IMR-90 (cell line): Measurements from ENCODE around the gene SH3RF3. TPM values are rescaled to one million over a fixed set of nuclear protein-coding genes. Genes with fewer than 3 reads are reported as not detected.

Experiments used
- ATAC-seq: fragments of 200-7000 bp; cut with Tn5 transposase; 2 replicates; pipeline ENCODE4 v1.9.1; 2020; ENCODE audit warnings: low read depth, mild to moderate bottlenecking, moderate library complexity
- BruUV-seq: library from RNA; stranded (reverse); fragments of 400-500 nt; replicated peaks from 2 replicates; lab custom pipeline; 2021; lab: Mats Ljungman, UMichigan
- CTCF ChIA-PET: fragments of 300-600 bp; formaldehyde crosslinking; extraction: SDS; loops from one replicate; lab custom pipeline; 2021; ENCODE audit warnings: antibody characterized with exemption; lab: Yijun Ruan, JAX
- POLR2A ChIA-PET: fragments of 300-600 bp; sonication (Branson Sonifier 250); formaldehyde crosslinking; loops from one replicate; lab custom pipeline; 2022; ENCODE audit warnings: antibody characterized with exemption; ENCODE audit not compliant: unreplicated experiment; lab: Charles Lee
- DNase-seq: peaks from one replicate; pipeline ENCODE4 v3.0.0; 2013
- H2AFZ ChIP-seq: replicated peaks from 2 replicates; pipeline ENCODE3; 2013; ENCODE audit warnings: low read length, mild to moderate bottlenecking; ENCODE audit not compliant: poor library complexity
- H2AK5ac ChIP-seq: 2 replicates; pipeline ENCODE4 v1.6.1; 2013; ENCODE audit warnings: low read depth, low read length, inconsistent platforms
- H2AK9ac ChIP-seq: replicated peaks from 2 replicates; pipeline ENCODE3; 2013; ENCODE audit warnings: mild to moderate bottlenecking, low read depth, low read length, moderate library complexity; ENCODE audit not compliant: poor library complexity
- H2BK120ac ChIP-seq: 2 replicates; pipeline ENCODE4 v1.6.1; 2013; ENCODE audit warnings: low read depth, low read length, inconsistent platforms
- H2BK15ac ChIP-seq: 3 replicates; pipeline ENCODE4 v1.6.1; 2013; ENCODE audit warnings: low read depth, low read length, inconsistent platforms
- H2BK20ac ChIP-seq: 2 replicates; pipeline ENCODE4 v1.6.1; 2013; ENCODE audit warnings: low read depth, mild to moderate bottlenecking, inconsistent platforms, low read length, moderate library complexity
- H2BK5ac ChIP-seq: 2 replicates; pipeline ENCODE4 v1.6.1; 2013; ENCODE audit warnings: mild to moderate bottlenecking, low read depth, low read length, inconsistent platforms; ENCODE audit not compliant: poor library complexity, severe bottlenecking
- H3K14ac ChIP-seq: replicated peaks from 2 replicates; pipeline ENCODE4 v1.6.1; 2013; ENCODE audit warnings: low read depth, low read length, inconsistent platforms
- H3K18ac ChIP-seq: 2 replicates; pipeline ENCODE4 v1.6.1; 2013; ENCODE audit warnings: low read depth, low read length, control low read depth
- H3K23ac ChIP-seq: 2 replicates; pipeline ENCODE4 v1.6.1; 2013; ENCODE audit warnings: low read depth, low read length, inconsistent platforms
- H3K27ac ChIP-seq: 2 replicates; pipeline ENCODE4 v1.5.1; 2013; ENCODE audit warnings: mild to moderate bottlenecking, control low read depth, low read length; ENCODE audit not compliant: insufficient read depth
- H3K27me3 ChIP-seq: 2 replicates; pipeline ENCODE4 v1.6.1; 2013; ENCODE audit warnings: low read length; ENCODE audit not compliant: control insufficient read depth, insufficient read depth
- H3K36me3 ChIP-seq: 2 replicates; pipeline ENCODE4 v1.6.1; 2013; ENCODE audit warnings: low read length, mixed read lengths; ENCODE audit not compliant: control insufficient read depth, insufficient read depth
- H3K4ac ChIP-seq: 2 replicates; pipeline ENCODE4 v1.6.1; 2013; ENCODE audit warnings: low read depth, low read length, inconsistent platforms
- H3K4me1 ChIP-seq: 2 replicates; pipeline ENCODE4 v1.6.1; 2013; ENCODE audit warnings: low read length, mixed read lengths; ENCODE audit not compliant: control insufficient read depth, insufficient read depth
- H3K4me2 ChIP-seq: 2 replicates; pipeline ENCODE4 v1.6.1; 2013; ENCODE audit warnings: low read depth, mild to moderate bottlenecking, control low read depth, low read length, moderate library complexity
- H3K4me3 ChIP-seq: 2 replicates; pipeline ENCODE4 v1.5.1; 2013; ENCODE audit warnings: low read depth, mild to moderate bottlenecking, control low read depth, low read length, moderate library complexity; ENCODE audit not compliant: insufficient read depth
- H3K56ac ChIP-seq: 2 replicates; pipeline ENCODE4 v1.6.1; 2013; ENCODE audit warnings: low read length, inconsistent platforms; ENCODE audit not compliant: insufficient read depth; ENCODE audit errors: extremely low read depth
- H3K79me1 ChIP-seq, 2 experiments: 2 replicates each; pipeline ENCODE4 v1.6.1; 2013; ENCODE audit warnings: low read length in 2 of 2, inconsistent platforms in 1 of 2, low read depth in 1 of 2
- H3K9ac ChIP-seq: 2 replicates; pipeline ENCODE4 v1.6.1; 2013; ENCODE audit warnings: low read depth, low read length, control low read depth
- H3K9me1 ChIP-seq: 2 replicates; pipeline ENCODE4 v1.6.1; 2013; ENCODE audit warnings: low read length, inconsistent platforms; ENCODE audit not compliant: insufficient read depth
- H3K9me3 ChIP-seq: 2 replicates; pipeline ENCODE4 v1.6.1; 2013; ENCODE audit warnings: low read length; ENCODE audit not compliant: control insufficient read depth, insufficient read depth
- H4K20me1 ChIP-seq: 2 replicates; pipeline ENCODE4 v1.6.1; 2013; ENCODE audit warnings: low read length, inconsistent platforms; ENCODE audit not compliant: insufficient read depth
- H4K5ac ChIP-seq: 2 replicates; pipeline ENCODE4 v1.6.1; 2013; ENCODE audit warnings: mild to moderate bottlenecking, low read depth, low read length, control low read depth
- H4K8ac ChIP-seq, 2 experiments: 2 replicates each; pipeline ENCODE4 v1.6.1; 2013; ENCODE audit warnings: low read depth in 2 of 2, low read length in 2 of 2, control low read depth in 1 of 2, inconsistent platforms in 1 of 2
- H4K91ac ChIP-seq: 2 replicates; pipeline ENCODE4 v1.6.1; 2013; ENCODE audit warnings: low read depth, low read length, inconsistent platforms; ENCODE audit not compliant: insufficient read depth
- BHLHE40 ChIP-seq: fragments of 150-350 bp; IDR thresholded peaks from 2 replicates; pipeline ENCODE4 v1.6.1; 2016; ENCODE audit warnings: mild to moderate bottlenecking, low read depth, low read length
- CEBPB ChIP-seq: IDR thresholded peaks from 2 replicates; pipeline ENCODE4 v1.6.1; 2012; ENCODE audit warnings: low read depth, low read length, improper control_type of control experiment
- CHD1 ChIP-seq: IDR thresholded peaks from 2 replicates; pipeline ENCODE4 v1.6.1; 2012; ENCODE audit warnings: low read depth, low read length, improper control_type of control experiment
- FOS ChIP-seq: fragments of 150-350 bp; IDR thresholded peaks from 2 replicates; pipeline ENCODE4 v1.6.1; 2016; ENCODE audit warnings: low read depth, low read length
- MAFK ChIP-seq: IDR thresholded peaks from 2 replicates; pipeline ENCODE4 v1.6.1; 2012; ENCODE audit warnings: low read depth, low read length, improper control_type of control experiment
- MAZ ChIP-seq: IDR thresholded peaks from 2 replicates; pipeline ENCODE4 v1.6.1; 2012; ENCODE audit warnings: low read depth, mild to moderate bottlenecking, low read length, improper control_type of control experiment, moderate library complexity, borderline replicate concordance
- MXI1 ChIP-seq: IDR thresholded peaks from 2 replicates; pipeline ENCODE4 v1.6.1; 2012; ENCODE audit warnings: low read depth, mild to moderate bottlenecking, low read length, moderate library complexity, borderline replicate concordance
- NFE2L2 ChIP-seq: fragments of 150-350 bp; IDR thresholded peaks from 2 replicates; pipeline ENCODE4 v1.6.1; 2016; ENCODE audit warnings: low read depth, mild to moderate bottlenecking, low read length
- POLR2A ChIP-seq: IDR thresholded peaks from 2 replicates; pipeline ENCODE4 v1.6.1; 2012; ENCODE audit warnings: mild to moderate bottlenecking, low read depth, low read length
- RAD21 ChIP-seq: IDR thresholded peaks from 2 replicates; pipeline ENCODE4 v1.6.1; 2012; ENCODE audit warnings: low read length, improper control_type of control experiment
- RCOR1 ChIP-seq: IDR thresholded peaks from 2 replicates; pipeline ENCODE4 v1.6.1; 2012; ENCODE audit warnings: mild to moderate bottlenecking, low read length, improper control_type of control experiment; ENCODE audit not compliant: insufficient replicate concordance
- RFX5 ChIP-seq: IDR thresholded peaks from 2 replicates; pipeline ENCODE4 v1.8.0; 2012; ENCODE audit warnings: low read depth, mild to moderate bottlenecking, low read length, moderate library complexity
- SMC3 ChIP-seq: fragments of 150-350 bp; IDR thresholded peaks from 2 replicates; pipeline ENCODE4 v1.6.1; 2016; ENCODE audit warnings: low read depth, mild to moderate bottlenecking, antibody characterized with exemption, low read length, moderate library complexity
- WGBS, 2 experiments: methylation state at CpG; one replicate each; pipeline versions ENCODE4 v1.1.5 to v1.1.7; 2013; ENCODE audit warnings: missing lambda C conversion rate in 2 of 2; ENCODE audit not compliant: insufficient read length in 1 of 2; ENCODE audit errors: extremely low coverage in 2 of 2; 5-methylcytosine and 5-hydroxymethylcytosine counted together
- dilution Hi-C: fragments of 300-500 bp; cut with HindIII; formaldehyde crosslinking; loops from one replicate; pipeline ENCODE4 v1.14.3; 2018; ENCODE audit warnings: low sequenced_read_pairs; ENCODE audit not compliant: unreplicated experiment
- in situ Hi-C: fragments of 300-500 bp; cut with MboI; formaldehyde crosslinking; loops from 3 replicates; pipeline ENCODE4 v1.14.3; 2019; ENCODE audit warnings: low sequenced_read_pairs, inconsistent platforms, mixed read lengths
- intact Hi-C: fragments of 100-400 bp; cut with micrococcal nuclease; formaldehyde crosslinking; loops from 2 replicates; pipeline ENCODE4 v1.10.0; 2022
- polyA plus RNA-seq, 3 experiments: library from polyadenylated mRNA; depleted of rRNA; stranded (reverse); fragments of >200 nt; gene quantifications; 2 replicates each; pipeline ENCODE4 v1.2.3, GENCODE V29; 2012; ENCODE audit warnings: low replicate concordance in 1 of 3
- total RNA-seq: library from RNA; depleted of rRNA; stranded (reverse); fragments of >200 nt; gene quantifications from 2 replicates; pipeline ENCODE4 v1.2.3, GENCODE V29; 2012
- TF ChIP-seq, protein P1 (sequence below): fragments of 150-350 bp; IDR thresholded peaks from 2 replicates; pipeline ENCODE4 v1.6.1; 2016; ENCODE audit warnings: low read depth, mild to moderate bottlenecking, low read length, moderate library complexity, borderline replicate concordance
- TF ChIP-seq, protein P2 (sequence below): conservative IDR thresholded peaks from 2 replicates; pipeline ENCODE4 v1.5.1; 2012; ENCODE audit warnings: mild to moderate bottlenecking, low read depth, low read length, improper control_type of control experiment

SH3RF3 gene
- total and polyA plus RNA-seq, 2 of the 4 experiments (the other 2 are of a cell fraction), result 3.4 to 5.3 TPM

DNA sequence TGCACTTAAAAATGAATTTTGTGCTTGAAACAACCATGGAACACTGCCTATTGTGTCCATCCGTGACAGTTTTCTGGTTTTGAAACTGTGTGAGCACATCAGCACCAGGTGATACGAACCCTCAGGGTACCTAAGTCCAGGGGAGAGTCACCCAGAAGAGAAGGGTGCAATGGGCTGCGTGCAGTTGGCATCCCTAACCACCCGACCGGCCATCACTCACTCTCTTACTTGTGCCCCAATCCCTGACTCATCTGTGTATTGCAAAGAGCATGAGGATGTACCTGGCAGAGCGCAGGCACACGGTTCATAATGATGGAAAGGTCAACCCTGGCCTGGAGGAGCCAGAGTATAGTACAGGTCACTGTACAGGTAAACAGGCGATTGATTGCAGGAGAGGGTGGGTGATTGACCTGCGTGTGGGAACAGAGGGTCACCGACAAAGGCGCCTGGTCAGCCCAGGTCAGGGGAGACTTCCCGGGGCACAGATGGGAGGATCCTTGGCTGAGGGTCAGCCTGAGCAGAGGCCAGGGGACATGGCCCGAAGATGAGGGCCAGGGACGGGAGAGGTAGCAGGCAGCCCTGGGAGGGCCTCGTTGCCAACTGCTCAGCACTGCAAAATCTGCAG is 324.5 kb downstream of the SH3RF3 start:
- intact Hi-C loops, result no loop called here
- Histone ChIP-seq H3K23ac (no peak overlapping the region), H2BK5ac (no peak overlapping the region), H3K36me3 (peaks cover 54% of the 10 kb centered on the region), H3K9ac (no peak overlapping the region), H2AK9ac (no peak overlapping the region), H2AK5ac (no peak overlapping the region), H3K4me2 (no peak overlapping the region), H3K4me3 (no peak overlapping the region), H3K56ac (no peak overlapping the region), H3K4ac (no peak overlapping the region), H2BK120ac (no peak overlapping the region), H4K8ac (no peak overlapping the region), H4K5ac (no peak overlapping the region), H2AFZ (peak overlapping the region; percentile 25), H3K79me1 (peaks cover 5 to 23% of the 10 kb centered on the region in 2 experiments; a peak in 3 of 4 replicates), H3K27ac (no peak overlapping the region), H2BK20ac (no peak overlapping the region), H4K20me1 (peaks cover 10% of the 10 kb centered on the region; the same call in 1 of the 2 replicates), H3K18ac (no peak overlapping the region), H3K27me3 (no peaks in the 10 kb centered on the region), H3K14ac (no peak overlapping the region), H2BK15ac (no peak overlapping the region), H4K91ac (no peak overlapping the region), H3K4me1 (no peaks in the 10 kb centered on the region), H3K9me1 (peaks cover 4% of the 10 kb centered on the region), H3K9me3 (no peaks in the 10 kb centered on the region)
- TF ChIP-seq POLR2A, result no peak
- no peak for TF ChIP-seq MAZ
- TF ChIP-seq, protein P1, sequence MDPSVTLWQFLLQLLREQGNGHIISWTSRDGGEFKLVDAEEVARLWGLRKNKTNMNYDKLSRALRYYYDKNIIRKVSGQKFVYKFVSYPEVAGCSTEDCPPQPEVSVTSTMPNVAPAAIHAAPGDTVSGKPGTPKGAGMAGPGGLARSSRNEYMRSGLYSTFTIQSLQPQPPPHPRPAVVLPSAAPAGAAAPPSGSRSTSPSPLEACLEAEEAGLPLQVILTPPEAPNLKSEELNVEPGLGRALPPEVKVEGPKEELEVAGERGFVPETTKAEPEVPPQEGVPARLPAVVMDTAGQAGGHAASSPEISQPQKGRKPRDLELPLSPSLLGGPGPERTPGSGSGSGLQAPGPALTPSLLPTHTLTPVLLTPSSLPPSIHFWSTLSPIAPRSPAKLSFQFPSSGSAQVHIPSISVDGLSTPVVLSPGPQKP, result no peak
- no peak for TF ChIP-seq CHD1
- no peak for TF ChIP-seq RFX5
- TF ChIP-seq CEBPB, result no peak
- TF ChIP-seq MAFK, result no peak
- TF ChIP-seq SMC3, result no peak
- TF ChIP-seq, protein P2, sequence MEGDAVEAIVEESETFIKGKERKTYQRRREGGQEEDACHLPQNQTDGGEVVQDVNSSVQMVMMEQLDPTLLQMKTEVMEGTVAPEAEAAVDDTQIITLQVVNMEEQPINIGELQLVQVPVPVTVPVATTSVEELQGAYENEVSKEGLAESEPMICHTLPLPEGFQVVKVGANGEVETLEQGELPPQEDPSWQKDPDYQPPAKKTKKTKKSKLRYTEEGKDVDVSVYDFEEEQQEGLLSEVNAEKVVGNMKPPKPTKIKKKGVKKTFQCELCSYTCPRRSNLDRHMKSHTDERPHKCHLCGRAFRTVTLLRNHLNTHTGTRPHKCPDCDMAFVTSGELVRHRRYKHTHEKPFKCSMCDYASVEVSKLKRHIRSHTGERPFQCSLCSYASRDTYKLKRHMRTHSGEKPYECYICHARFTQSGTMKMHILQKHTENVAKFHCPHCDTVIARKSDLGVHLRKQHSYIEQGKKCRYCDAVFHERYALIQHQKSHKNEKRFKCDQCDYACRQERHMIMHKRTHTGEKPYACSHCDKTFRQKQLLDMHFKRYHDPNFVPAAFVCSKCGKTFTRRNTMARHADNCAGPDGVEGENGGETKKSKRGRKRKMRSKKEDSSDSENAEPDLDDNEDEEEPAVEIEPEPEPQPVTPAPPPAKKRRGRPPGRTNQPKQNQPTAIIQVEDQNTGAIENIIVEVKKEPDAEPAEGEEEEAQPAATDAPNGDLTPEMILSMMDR, result no peak
- TF ChIP-seq BHLHE40, result no peak
- TF ChIP-seq FOS, result no peak
- no peak for TF ChIP-seq RAD21
- no peak for TF ChIP-seq MXI1
- TF ChIP-seq RCOR1, result no peak
- no peak for TF ChIP-seq NFE2L2
- WGBS, 2 experiments, result 87% methylated on average over 4 of the region's 15 CpGs; no CpG with 5 or more reads in 1 of the 2 experiments
- dilution Hi-C loops, result no loop called here
- in situ Hi-C loops, result no loop called here
- CTCF ChIA-PET, result no interaction called here
- BruUV-seq, result no TSS peak
- DNase-seq (no peak), ATAC-seq (no peak)
- POLR2A ChIA-PET, result no interaction called here
